ENCODE data around the gene TCEAL4. TPM values are rescaled to one million over a fixed set of nuclear protein-coding genes. Genes with fewer than 3 reads are reported as not detected.

The TCEAL4 gene
- total and polyA plus RNA-seq, 2 experiments from 2014 or later = 25.4 to 148 TPM

- no peak for TF ChIP-seq REST (IDR thresholded peaks at IDR 0.05; ENCODE audit: unreplicated experiment)
Observed at GRCh38 chrX:103549916-103550315, 35.4 kb upstream of the TCEAL4 start (continued).

GRCh38 chrX:103550415-103551051 is 34.8 kb upstream of the TCEAL4 start:
- no peaks in the 10 kb centered on the region for H3K9me2 ChIP-seq (ENCODE audit: insufficient read depth)
- Mint-ChIP-seq H3K27ac (no peak overlapping the region), H3K27me3 (ENCODE audit: insufficient read depth, low read depth, poor library complexity) (peaks cover 3% of the 10 kb centered on the region), H3K4me1 (no peaks in the 10 kb centered on the region), H3K9me3 (no peaks in the 10 kb centered on the region), H3K4me3 (no peak overlapping the region), H3K36me3 (ENCODE audit: low read depth) (no peaks in the 10 kb centered on the region)
- DNase-seq (ENCODE audit: low spot score) (no peak), ATAC-seq (no peak)
- no peaks in the 10 kb centered on the region for H3K4me1 ChIP-seq (ENCODE audit: insufficient read depth)
- H3K79me2 ChIP-seq (replicated peaks; ENCODE audit: insufficient read depth) = no peaks in the 10 kb centered on the region
- H3K4me3 ChIP-seq = no peak overlapping the region
- no peak overlapping the region for H2AFZ ChIP-seq
- H4K20me1 ChIP-seq (replicated peaks; ENCODE audit: insufficient read depth) = no peaks in the 10 kb centered on the region
- no peak overlapping the region for H3K27ac ChIP-seq (ENCODE audit: low read depth)
- no peaks in the 10 kb centered on the region for H3K36me3 ChIP-seq (ENCODE audit: insufficient read depth)
- no peaks in the 10 kb centered on the region for H3F3A ChIP-seq (replicated peaks; ENCODE audit: low read depth)
- H3K27me3 ChIP-seq (ENCODE audit: insufficient read depth) = no peaks in the 10 kb centered on the region
- no peak overlapping the region for H3K4me2 ChIP-seq
- TF ChIP-seq CREB1 (CRISPR knock-in tag; IDR thresholded peaks at IDR 0.05; ENCODE audit: low read depth) (no peak), NANOG (IDR thresholded peaks at IDR 0.05; ENCODE audit: borderline replicate concordance) (no peak), ZNF114 (CRISPR knock-in tag; IDR thresholded peaks at IDR 0.05) (no peak), ZNF331 (CRISPR knock-in tag; IDR thresholded peaks at IDR 0.05; ENCODE audit: low read depth) (no peak), REST (IDR thresholded peaks at IDR 0.05; ENCODE audit: unreplicated experiment) (no peak), CTCF (conservative IDR thresholded peaks at IDR 0.05; ENCODE audit: low read depth in 2 of 2) (no peak), EZH2phosphoT487 (IDR thresholded peaks at IDR 0.05; ENCODE audit: unreplicated experiment) (no peak), ZNF462 (CRISPR knock-in tag; IDR thresholded peaks at IDR 0.05) (no peak)

Measured in GM23338 (cell line).